HEK293 (cell line): ENCODE data around the gene KLHL21.

Source experiments
- CTCF ChIA-PET: fragments of 350-600 bp; formaldehyde crosslinking; extraction: SDS; loops from one replicate; lab custom pipeline; 2021; ENCODE audit warnings: antibody characterized with exemption; lab: Yijun Ruan, JAX
- POLR2A ChIA-PET: fragments of 300-600 bp; formaldehyde crosslinking; extraction: SDS; loops from one replicate; lab custom pipeline; 2020; ENCODE audit warnings: antibody characterized with exemption, inconsistent platforms; lab: Yijun Ruan, JAX
- H3K27ac ChIP-seq: fragments of 200-500 bp; sonication (Bioruptor generic); 2 replicates; pipeline ENCODE4 v1.5.1; 2014; ENCODE audit warnings: low read depth, low read length, control low read depth, inconsistent platforms; ENCODE audit errors: extremely low read depth
- H3K36me3 ChIP-seq, 2 experiments: fragments of 200-500 bp in 1 of 2; sonication (Bioruptor generic) in 1 of 2; 1 replicate in 1 of 2; 2 replicates in 1 of 2; pipeline ENCODE4 v1.5.1; 2014 to 2017; ENCODE audit warnings: inconsistent platforms in 2 of 2, low read length in 2 of 2; ENCODE audit not compliant: control insufficient read depth in 2 of 2, insufficient read depth in 1 of 2
- H3K4me1 ChIP-seq: fragments of 200-500 bp; sonication (Bioruptor generic); 2 replicates; pipeline ENCODE4 v1.5.1; 2014; ENCODE audit warnings: mild to moderate bottlenecking, low read length, inconsistent platforms; ENCODE audit not compliant: control insufficient read depth, insufficient read depth
- H3K4me3 ChIP-seq: 2 replicates; pipeline ENCODE4 v1.5.1; 2011; ENCODE audit warnings: low read depth, mild to moderate bottlenecking, control low read depth, low read length, moderate library complexity
- H3K9me3 ChIP-seq: fragments of 200-500 bp; sonication (Bioruptor generic); 2 replicates; pipeline ENCODE4 v1.5.1; 2014; ENCODE audit warnings: low read depth, low read length, inconsistent platforms; ENCODE audit not compliant: control insufficient read depth, insufficient read depth
- IKZF3 ChIP-seq: fragments of 450-650 bp; IDR thresholded peaks from 2 replicates; pipeline ENCODE4 v1.5.0; 2018; ENCODE audit warnings: missing biosample characterization, mild to moderate bottlenecking, missing genetic modification characterization, moderate library complexity
- KLF10 ChIP-seq: fragments of 450-650 bp; IDR thresholded peaks from 2 replicates; pipeline ENCODE4 v1.5.1; 2018; ENCODE audit warnings: missing biosample characterization, mild to moderate bottlenecking, missing genetic modification characterization
- ZBTB20 ChIP-seq: fragments of 450-650 bp; formaldehyde crosslinking; IDR thresholded peaks from 2 replicates; pipeline ENCODE4 v1.5.1; 2016; ENCODE audit warnings: missing biosample characterization, missing genetic modification characterization
- ZBTB48 ChIP-seq: fragments of 450-650 bp; formaldehyde crosslinking; IDR thresholded peaks from 2 replicates; pipeline ENCODE4 v1.5.1; 2016; ENCODE audit warnings: missing biosample characterization, missing genetic modification characterization
- ZFP41 ChIP-seq: fragments of 450-650 bp; formaldehyde crosslinking; IDR thresholded peaks from 2 replicates; pipeline ENCODE4 v1.5.1; 2016; ENCODE audit warnings: missing biosample characterization, missing genetic modification characterization, borderline replicate concordance
- ZNF112 ChIP-seq: fragments of 450-650 bp; formaldehyde crosslinking; IDR thresholded peaks from 2 replicates; pipeline ENCODE4 v1.5.0; 2017; ENCODE audit warnings: missing biosample characterization, missing genetic modification characterization
- ZNF121 ChIP-seq: fragments of 450-650 bp; formaldehyde crosslinking; IDR thresholded peaks from 2 replicates; pipeline ENCODE4 v1.5.1; 2016; ENCODE audit warnings: missing biosample characterization, missing genetic modification characterization
- ZNF174 ChIP-seq: fragments of 450-650 bp; formaldehyde crosslinking; IDR thresholded peaks from 2 replicates; pipeline ENCODE4 v1.5.0; 2017; ENCODE audit warnings: missing biosample characterization, mild to moderate bottlenecking, missing genetic modification characterization
- ZNF184 ChIP-seq: fragments of 450-650 bp; IDR thresholded peaks from 2 replicates; pipeline ENCODE4 v1.5.1; 2018; ENCODE audit warnings: missing biosample characterization, mild to moderate bottlenecking, missing genetic modification characterization
- ZNF274 ChIP-seq, 2 experiments: fragments of 200-500 bp in 1 of 2; fragments of 450-650 bp in 1 of 2; sonication (Bioruptor generic) in 1 of 2; formaldehyde crosslinking in 1 of 2; IDR thresholded peaks; 2 replicates each; pipeline versions ENCODE4 v1.5.1 to v1.6.1; 2014 to 2016; ENCODE audit warnings: borderline replicate concordance in 1 of 2, inconsistent platforms in 1 of 2, low read length in 1 of 2, missing biosample characterization in 1 of 2, missing genetic modification characterization in 1 of 2
- ZNF354C ChIP-seq: fragments of 450-650 bp; formaldehyde crosslinking; IDR thresholded peaks from 2 replicates; pipeline ENCODE4 v1.5.1; 2016; ENCODE audit warnings: missing biosample characterization, missing genetic modification characterization, low read depth, borderline replicate concordance
- ZNF394 ChIP-seq: fragments of 450-650 bp; formaldehyde crosslinking; IDR thresholded peaks from 2 replicates; pipeline ENCODE4 v1.5.1; 2016; ENCODE audit warnings: missing biosample characterization, missing genetic modification characterization, mild to moderate bottlenecking, moderate library complexity, borderline replicate concordance
- ZNF433 ChIP-seq: fragments of 450-650 bp; formaldehyde crosslinking; IDR thresholded peaks from 2 replicates; pipeline ENCODE4 v1.5.1; 2016; ENCODE audit warnings: missing biosample characterization, missing genetic modification characterization, low read depth
- ZNF473 ChIP-seq: fragments of 450-650 bp; formaldehyde crosslinking; IDR thresholded peaks from 2 replicates; pipeline ENCODE4 v1.5.1; 2017; ENCODE audit warnings: missing biosample characterization, missing genetic modification characterization
- ZNF558 ChIP-seq: fragments of 450-650 bp; formaldehyde crosslinking; IDR thresholded peaks from 2 replicates; pipeline ENCODE4 v1.5.1; 2016; ENCODE audit warnings: missing biosample characterization, missing genetic modification characterization
- ZNF677 ChIP-seq: fragments of 450-650 bp; IDR thresholded peaks from 2 replicates; pipeline ENCODE4 v1.5.0; 2018; ENCODE audit warnings: missing biosample characterization, mild to moderate bottlenecking, missing genetic modification characterization, moderate library complexity
- ZNF837 ChIP-seq: fragments of 450-650 bp; formaldehyde crosslinking; IDR thresholded peaks from 2 replicates; pipeline ENCODE4 v1.5.1; 2016; ENCODE audit warnings: missing biosample characterization, missing genetic modification characterization
- TF ChIP-seq, protein P1 (sequence below): fragments of 450-650 bp; formaldehyde crosslinking; optimal IDR thresholded peaks from 2 replicates; pipeline ENCODE3; 2016; ENCODE audit warnings: missing biosample characterization, mild to moderate bottlenecking, missing genetic modification characterization
- TF ChIP-seq, protein P2 (sequence below): fragments of 450-650 bp; formaldehyde crosslinking; IDR thresholded peaks from 2 replicates; pipeline ENCODE4 v1.5.1; 2016; ENCODE audit warnings: missing biosample characterization, missing genetic modification characterization
- TF ChIP-seq, protein P3 (sequence below): fragments of 450-650 bp; formaldehyde crosslinking; IDR thresholded peaks from 2 replicates; pipeline ENCODE4 v1.5.1; 2016; ENCODE audit warnings: missing biosample characterization, missing genetic modification characterization, low read depth
- TF ChIP-seq, protein P4 (sequence below): fragments of 450-650 bp; formaldehyde crosslinking; IDR thresholded peaks from 2 replicates; pipeline ENCODE4 v1.5.1; 2017; ENCODE audit warnings: missing biosample characterization, missing genetic modification characterization
- TF ChIP-seq, protein P5 (sequence below): fragments of 450-650 bp; formaldehyde crosslinking; IDR thresholded peaks from 2 replicates; pipeline ENCODE4 v1.5.1; 2016; ENCODE audit warnings: missing biosample characterization, missing genetic modification characterization
- TF ChIP-seq, protein P6 (sequence below): fragments of 450-650 bp; IDR thresholded peaks from 2 replicates; pipeline ENCODE4 v1.5.1; 2018; ENCODE audit warnings: missing biosample characterization, mild to moderate bottlenecking, missing genetic modification characterization
- TF ChIP-seq, protein P7 (sequence below): fragments of 450-650 bp; formaldehyde crosslinking; IDR thresholded peaks from 2 replicates; pipeline ENCODE4 v1.5.1; 2017; ENCODE audit warnings: missing biosample characterization, missing genetic modification characterization

KLHL21 gene

DNA sequence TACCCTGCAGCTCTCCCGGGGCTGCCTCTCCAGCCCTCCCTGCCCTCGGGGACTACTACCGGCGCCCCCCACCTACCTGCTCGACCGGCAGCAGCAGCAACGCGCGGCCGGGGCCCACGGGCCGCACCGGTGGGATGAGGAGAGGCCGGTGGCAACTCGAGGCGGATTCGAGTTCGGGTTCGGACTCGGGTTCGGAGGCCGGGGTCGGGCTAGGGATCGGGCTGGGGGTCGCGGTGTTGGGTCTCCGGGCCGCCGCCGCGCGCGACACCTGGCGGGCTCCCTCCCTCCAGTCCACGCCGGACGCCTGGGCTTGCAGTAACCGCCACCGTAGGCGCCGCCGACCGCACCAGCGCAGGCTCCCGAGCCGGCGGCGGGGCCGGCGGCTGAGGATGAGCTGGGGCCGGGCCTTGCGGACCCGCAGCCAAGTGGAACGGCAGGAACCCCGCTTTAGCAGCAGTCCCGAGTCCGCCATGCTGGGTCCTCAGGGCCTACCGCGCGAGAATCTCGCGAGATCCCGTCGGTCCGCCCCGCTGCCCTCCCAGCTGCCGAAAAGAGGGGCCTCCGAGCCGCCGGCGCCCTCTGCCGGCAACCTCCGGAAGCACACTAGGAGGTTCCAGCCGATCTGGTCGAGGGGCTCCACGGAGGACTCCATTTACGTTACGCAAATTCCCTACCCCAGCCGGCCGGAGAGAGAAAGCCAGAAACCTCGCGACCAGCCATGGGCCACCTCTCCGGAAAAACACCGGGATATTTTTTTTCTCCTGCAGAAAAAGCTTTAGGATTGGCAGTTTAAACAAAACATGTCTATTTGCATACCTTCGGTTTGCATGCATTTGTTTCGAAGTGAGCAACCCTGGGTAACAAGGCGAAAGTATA lies 48.4 kb downstream of the KLHL21 start, which contains the start of gene NOL9:
Gene NOL9 (minus strand): TSS at position 483 of the 876 bp plus-strand sequence. CDS start 11 bp downstream, at position 472.
- CTCF ChIA-PET, result interaction anchor here (0.6 to 1.9 kb wide), 38 partner anchors 8 to 1240 kb away, joined by 3 to 10 read pairs (median 4); partner anchors contain the start of genes KLHL21 and ZBTB48
- no peaks in the 10 kb centered on the region for H3K9me3 ChIP-seq
- H3K4me3 ChIP-seq, result peak within 1 kb of the TSS; percentile 100
- H3K27ac ChIP-seq, result peak within 1 kb of the TSS; percentile 60
- POLR2A ChIA-PET, result interaction anchor here (0.7 to 3.9 kb wide), 4 partner anchors 26 to 64 kb away, joined by 3 to 24 read pairs (median 4); partner anchors contain the start of genes KLHL21 and ZBTB48
- no peaks in the 10 kb centered on the region for H3K4me1 ChIP-seq
- peaks cover 3 to 24% of the 10 kb centered on the region in 2 experiments; a peak in 2 of 3 replicates for H3K36me3 ChIP-seq
- TF ChIP-seq, protein P1, sequence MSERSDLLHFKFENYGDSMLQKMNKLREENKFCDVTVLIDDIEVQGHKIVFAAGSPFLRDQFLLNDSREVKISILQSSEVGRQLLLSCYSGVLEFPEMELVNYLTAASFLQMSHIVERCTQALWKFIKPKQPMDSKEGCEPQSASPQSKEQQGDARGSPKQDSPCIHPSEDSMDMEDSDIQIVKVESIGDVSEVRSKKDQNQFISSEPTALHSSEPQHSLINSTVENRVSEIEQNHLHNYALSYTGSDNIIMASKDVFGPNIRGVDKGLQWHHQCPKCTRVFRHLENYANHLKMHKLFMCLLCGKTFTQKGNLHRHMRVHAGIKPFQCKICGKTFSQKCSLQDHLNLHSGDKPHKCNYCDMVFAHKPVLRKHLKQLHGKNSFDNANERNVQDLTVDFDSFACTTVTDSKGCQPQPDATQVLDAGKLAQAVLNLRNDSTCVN (tag by site-specific recombination), result peak; percentile 55
- peak; percentile 13; the same call in 1 of the 2 replicates for TF ChIP-seq IKZF3 (tag by site-specific recombination)
- no peak for TF ChIP-seq ZNF274 (IDR thresholded peaks at IDR 0.05; ENCODE audit: low read length)
- TF ChIP-seq ZNF274 (tag by site-specific recombination; IDR thresholded peaks at IDR 0.05; ENCODE audit: borderline replicate concordance), result no peak
- no peak for TF ChIP-seq ZNF558 (tag by site-specific recombination)
- TF ChIP-seq, protein P2, sequence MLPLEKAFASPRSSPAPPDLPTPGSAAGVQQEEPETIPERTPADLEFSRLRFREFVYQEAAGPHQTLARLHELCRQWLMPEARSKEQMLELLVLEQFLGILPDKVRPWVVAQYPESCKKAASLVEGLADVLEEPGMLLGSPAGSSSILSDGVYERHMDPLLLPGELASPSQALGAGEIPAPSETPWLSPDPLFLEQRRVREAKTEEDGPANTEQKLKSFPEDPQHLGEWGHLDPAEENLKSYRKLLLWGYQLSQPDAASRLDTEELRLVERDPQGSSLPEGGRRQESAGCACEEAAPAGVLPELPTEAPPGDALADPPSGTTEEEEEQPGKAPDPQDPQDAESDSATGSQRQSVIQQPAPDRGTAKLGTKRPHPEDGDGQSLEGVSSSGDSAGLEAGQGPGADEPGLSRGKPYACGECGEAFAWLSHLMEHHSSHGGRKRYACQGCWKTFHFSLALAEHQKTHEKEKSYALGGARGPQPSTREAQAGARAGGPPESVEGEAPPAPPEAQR (tag by site-specific recombination), result peak; percentile 68; the same call in 1 of the 2 replicates
- peak; percentile 46; the same call in 1 of the 2 replicates for TF ChIP-seq ZBTB48 (tag by site-specific recombination)
- TF ChIP-seq, protein P3, sequence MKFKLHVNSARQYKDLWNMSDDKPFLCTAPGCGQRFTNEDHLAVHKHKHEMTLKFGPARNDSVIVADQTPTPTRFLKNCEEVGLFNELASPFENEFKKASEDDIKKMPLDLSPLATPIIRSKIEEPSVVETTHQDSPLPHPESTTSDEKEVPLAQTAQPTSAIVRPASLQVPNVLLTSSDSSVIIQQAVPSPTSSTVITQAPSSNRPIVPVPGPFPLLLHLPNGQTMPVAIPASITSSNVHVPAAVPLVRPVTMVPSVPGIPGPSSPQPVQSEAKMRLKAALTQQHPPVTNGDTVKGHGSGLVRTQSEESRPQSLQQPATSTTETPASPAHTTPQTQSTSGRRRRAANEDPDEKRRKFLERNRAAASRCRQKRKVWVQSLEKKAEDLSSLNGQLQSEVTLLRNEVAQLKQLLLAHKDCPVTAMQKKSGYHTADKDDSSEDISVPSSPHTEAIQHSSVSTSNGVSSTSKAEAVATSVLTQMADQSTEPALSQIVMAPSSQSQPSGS (tag by site-specific recombination), result no peak
- 0 out of 2 replicates have a peak, but pooled peaks have one; percentile 71 for TF ChIP-seq ZNF184 (tag by site-specific recombination)
- TF ChIP-seq, protein P4, sequence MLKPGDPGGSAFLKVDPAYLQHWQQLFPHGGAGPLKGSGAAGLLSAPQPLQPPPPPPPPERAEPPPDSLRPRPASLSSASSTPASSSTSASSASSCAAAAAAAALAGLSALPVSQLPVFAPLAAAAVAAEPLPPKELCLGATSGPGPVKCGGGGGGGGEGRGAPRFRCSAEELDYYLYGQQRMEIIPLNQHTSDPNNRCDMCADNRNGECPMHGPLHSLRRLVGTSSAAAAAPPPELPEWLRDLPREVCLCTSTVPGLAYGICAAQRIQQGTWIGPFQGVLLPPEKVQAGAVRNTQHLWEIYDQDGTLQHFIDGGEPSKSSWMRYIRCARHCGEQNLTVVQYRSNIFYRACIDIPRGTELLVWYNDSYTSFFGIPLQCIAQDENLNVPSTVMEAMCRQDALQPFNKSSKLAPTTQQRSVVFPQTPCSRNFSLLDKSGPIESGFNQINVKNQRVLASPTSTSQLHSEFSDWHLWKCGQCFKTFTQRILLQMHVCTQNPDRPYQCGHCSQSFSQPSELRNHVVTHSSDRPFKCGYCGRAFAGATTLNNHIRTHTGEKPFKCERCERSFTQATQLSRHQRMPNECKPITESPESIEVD (tag by site-specific recombination), result no peak
- TF ChIP-seq, protein P5, sequence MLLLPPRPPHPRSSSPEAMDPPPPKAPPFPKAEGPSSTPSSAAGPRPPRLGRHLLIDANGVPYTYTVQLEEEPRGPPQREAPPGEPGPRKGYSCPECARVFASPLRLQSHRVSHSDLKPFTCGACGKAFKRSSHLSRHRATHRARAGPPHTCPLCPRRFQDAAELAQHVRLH (tag by site-specific recombination), result peak; percentile 92
- TF ChIP-seq ZNF174 (tag by site-specific recombination), result no peak
- no peak for TF ChIP-seq ZNF121
- TF ChIP-seq ZNF433 (tag by site-specific recombination), result no peak
- TF ChIP-seq KLF10, result peak; percentile 68; the same call in 1 of the 2 replicates
- no peak; the same call in 1 of the 2 replicates for TF ChIP-seq ZNF394 (tag by site-specific recombination)
- TF ChIP-seq ZNF112, result no peak
- 0 out of 2 replicates have a peak, but pooled peaks have one; percentile 3 for TF ChIP-seq ZNF677
- no peak for TF ChIP-seq ZNF837 (tag by site-specific recombination)
- TF ChIP-seq ZBTB20 (tag by site-specific recombination), result peak; percentile 26; the same call in 1 of the 2 replicates
- TF ChIP-seq ZNF354C, result no peak
- TF ChIP-seq ZFP41, result no peak
- TF ChIP-seq, protein P6, sequence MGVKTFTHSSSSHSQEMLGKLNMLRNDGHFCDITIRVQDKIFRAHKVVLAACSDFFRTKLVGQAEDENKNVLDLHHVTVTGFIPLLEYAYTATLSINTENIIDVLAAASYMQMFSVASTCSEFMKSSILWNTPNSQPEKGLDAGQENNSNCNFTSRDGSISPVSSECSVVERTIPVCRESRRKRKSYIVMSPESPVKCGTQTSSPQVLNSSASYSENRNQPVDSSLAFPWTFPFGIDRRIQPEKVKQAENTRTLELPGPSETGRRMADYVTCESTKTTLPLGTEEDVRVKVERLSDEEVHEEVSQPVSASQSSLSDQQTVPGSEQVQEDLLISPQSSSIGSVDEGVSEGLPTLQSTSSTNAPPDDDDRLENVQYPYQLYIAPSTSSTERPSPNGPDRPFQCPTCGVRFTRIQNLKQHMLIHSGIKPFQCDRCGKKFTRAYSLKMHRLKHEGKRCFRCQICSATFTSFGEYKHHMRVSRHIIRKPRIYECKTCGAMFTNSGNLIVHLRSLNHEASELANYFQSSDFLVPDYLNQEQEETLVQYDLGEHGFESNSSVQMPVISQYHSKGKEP, result peak; percentile 70; the same call in 1 of the 2 replicates
- TF ChIP-seq, protein P7, sequence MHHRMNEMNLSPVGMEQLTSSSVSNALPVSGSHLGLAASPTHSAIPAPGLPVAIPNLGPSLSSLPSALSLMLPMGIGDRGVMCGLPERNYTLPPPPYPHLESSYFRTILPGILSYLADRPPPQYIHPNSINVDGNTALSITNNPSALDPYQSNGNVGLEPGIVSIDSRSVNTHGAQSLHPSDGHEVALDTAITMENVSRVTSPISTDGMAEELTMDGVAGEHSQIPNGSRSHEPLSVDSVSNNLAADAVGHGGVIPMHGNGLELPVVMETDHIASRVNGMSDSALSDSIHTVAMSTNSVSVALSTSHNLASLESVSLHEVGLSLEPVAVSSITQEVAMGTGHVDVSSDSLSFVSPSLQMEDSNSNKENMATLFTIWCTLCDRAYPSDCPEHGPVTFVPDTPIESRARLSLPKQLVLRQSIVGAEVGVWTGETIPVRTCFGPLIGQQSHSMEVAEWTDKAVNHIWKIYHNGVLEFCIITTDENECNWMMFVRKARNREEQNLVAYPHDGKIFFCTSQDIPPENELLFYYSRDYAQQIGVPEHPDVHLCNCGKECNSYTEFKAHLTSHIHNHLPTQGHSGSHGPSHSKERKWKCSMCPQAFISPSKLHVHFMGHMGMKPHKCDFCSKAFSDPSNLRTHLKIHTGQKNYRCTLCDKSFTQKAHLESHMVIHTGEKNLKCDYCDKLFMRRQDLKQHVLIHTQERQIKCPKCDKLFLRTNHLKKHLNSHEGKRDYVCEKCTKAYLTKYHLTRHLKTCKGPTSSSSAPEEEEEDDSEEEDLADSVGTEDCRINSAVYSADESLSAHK (tag by site-specific recombination), result peak; percentile 26
- TF ChIP-seq ZNF473, result no peak
